ENCODE results near the gene DZIP1L.
A peak's percentile ranks its signal among the peaks of the same experiment; 100 is the strongest.

The DZIP1L gene

DNA sequence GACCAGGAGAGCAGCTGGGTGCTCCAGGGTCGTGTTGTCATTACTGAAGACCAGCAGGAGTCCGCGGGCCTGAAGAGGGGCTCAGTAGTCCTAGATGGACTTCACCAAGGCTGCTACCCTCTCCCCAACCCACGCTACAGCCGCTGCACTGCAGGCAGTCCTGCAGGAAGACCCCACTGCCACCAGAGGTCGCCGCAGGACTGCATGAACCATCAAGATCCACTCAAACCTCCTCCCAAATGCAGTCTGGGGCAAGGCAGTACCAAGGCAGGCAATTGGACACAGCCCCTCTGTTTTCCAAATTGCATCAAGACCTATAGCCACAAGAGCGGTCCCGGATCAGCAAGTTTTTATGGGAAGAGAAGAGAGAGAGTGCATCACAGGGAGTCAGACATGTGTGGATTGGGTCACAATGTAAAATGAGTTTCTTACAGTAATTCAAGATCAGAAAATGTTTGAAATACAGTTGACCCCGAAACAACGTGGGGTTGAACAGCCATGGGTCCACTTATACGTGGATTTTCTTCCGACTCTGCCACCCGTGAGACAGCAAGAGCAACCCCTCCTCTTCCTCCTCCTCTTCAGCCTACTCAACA lies 46.7 kb downstream of the DZIP1L start:
- peak; percentile 64 to 70 for DNase-seq (ENCODE audit: low read depth in 2 of 2)

DNA sequence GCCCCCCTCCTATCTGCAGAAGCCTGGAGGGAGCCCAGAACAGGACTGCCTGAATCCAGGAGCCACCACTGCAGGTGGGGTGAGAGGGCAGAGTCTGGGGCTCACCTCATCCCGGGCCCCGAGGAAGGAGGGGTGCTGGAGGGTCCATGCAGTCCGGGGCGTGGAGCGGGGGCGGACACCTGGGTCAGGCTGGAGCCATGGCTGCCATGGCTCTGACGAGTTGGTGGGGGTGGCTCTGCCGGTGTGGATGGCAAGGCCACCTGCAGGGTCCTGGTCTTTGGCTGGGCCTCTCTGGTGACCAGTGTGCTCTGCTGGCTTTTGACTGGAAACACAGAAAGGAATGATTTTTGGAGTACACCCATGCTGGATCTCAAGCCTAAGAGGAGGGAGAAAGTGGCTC lies 47.4 kb downstream of the DZIP1L start:
- DNase-seq (ENCODE audit: low read depth in 2 of 2): no peak

DNA sequence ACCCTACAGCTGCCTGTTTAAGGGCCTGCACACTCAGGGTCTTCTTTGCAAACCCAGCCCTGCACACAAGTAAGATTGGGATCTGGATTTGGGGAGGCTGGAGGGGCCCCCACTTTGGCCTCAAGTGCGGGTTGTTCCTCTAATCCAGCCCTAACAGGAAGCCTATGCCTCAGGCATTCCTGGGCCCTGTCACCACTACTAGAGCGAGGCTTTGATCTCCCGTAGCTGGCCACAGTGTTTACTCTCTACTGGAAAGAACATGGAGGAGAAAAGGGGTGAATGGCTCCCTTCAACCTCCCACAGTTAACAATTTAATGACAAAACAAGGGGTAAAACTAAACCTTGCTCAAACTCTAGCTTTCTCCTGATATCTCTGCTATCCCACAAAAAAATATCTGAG lies 48.4 kb downstream of the DZIP1L start:
- no peak for DNase-seq (ENCODE audit: low read depth in 2 of 2)

DNA sequence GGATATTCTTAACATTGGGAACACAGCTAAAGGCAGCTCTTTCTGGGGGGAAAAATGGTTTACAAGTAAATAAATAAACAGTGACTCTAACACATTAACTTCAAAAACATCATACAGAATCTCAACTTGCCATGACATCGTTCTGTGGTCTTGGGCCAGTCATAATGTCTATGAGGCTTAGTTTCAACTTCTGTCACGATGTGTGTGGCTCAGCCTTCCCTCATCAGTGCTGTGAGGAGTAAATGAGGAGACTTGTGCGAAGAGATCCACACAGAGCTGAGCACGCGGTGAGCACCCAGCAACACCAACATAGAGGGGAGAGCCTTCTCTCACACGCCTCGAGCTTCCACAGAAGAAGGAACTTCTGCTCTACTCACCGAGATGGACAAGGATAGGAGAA lies 49.0 kb downstream of the DZIP1L start:
- peak; percentile 31 to 35 for DNase-seq (ENCODE audit: low read depth in 2 of 2)

DNA sequence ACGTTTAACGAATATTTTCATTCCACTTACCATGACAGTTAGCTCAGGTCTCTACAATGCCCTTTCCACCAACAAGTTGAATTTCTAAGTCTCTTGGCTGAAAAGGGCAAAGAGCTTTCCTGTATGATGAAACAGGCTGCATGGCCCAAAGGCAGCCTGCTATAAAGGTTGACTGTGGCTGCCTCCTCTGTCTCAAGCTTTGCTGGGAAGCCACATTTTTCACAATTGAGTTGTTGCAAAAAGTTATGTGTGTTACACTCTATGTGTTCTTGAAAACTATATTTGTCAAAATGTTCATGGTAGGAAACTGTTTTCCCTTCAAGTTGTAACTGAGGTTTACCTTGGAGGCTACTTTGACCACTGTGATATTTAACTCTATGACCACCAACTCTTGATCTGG lies 49.5 kb downstream of the DZIP1L start:
- no peak for DNase-seq (ENCODE audit: low read depth in 2 of 2)

DNA sequence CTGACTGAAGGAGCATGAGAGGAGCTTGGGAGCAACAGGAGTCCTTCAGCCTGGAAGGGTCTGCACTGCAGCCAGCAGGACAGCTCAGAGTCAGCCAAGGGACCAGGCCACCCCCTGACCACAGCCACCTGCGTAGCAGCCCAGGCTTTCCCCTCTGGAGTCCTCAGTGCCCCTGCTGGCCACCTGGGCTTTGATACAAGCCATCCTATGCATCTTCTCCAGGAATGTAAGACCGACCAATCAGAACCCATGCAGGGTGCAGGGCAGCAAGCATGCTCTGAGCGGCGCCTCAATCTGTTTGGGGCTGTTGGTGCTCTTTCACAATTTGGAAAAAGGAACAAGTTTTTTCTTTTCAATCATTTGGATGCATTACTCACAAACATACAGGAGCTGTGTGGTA lies 52.0 kb downstream of the DZIP1L start:
- no peak for DNase-seq (ENCODE audit: low read depth in 2 of 2)

DNA sequence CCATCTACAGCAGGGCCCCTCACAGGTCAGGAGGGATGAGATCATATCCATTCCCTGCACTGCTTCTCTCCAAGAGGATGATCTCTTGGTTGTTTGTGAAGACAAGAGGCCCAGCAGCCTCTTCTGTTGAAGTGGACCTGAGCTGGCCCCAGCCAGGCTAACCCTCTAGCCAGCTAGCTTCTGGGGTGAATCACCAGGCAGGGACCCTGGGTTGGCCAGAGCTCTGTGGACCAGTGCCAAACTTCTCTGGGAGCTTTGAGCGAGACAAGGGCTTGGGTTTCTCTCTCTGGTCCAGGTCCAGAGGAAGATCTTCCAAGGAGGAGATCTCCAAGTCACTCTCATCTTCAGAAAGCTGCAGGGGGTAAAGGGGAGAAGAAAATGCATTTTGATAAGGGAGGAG lies 52.8 kb downstream of the DZIP1L start:
- no peak for DNase-seq (ENCODE audit: low read depth in 2 of 2)

DNA sequence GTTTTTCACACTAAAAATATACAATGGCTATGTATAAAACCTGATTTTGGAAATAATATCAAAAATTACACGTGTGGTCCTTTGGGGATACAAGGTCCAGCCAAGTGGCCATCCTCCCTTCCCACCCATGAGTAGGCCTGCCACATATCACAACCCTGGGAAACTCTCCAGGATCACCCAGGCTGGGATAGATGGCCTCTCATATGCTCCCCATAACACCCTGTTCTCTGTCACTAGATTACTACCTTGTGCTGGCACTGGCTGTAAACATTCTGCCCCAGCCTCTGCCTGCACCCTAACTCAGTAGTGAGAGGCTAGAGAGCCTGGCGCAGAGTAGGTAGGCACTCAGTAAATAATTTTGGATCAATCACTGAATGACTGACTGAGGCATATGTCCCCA lies 53.4 kb downstream of the DZIP1L start:
- DNase-seq (ENCODE audit: low read depth in 2 of 2): no peak

DNA sequence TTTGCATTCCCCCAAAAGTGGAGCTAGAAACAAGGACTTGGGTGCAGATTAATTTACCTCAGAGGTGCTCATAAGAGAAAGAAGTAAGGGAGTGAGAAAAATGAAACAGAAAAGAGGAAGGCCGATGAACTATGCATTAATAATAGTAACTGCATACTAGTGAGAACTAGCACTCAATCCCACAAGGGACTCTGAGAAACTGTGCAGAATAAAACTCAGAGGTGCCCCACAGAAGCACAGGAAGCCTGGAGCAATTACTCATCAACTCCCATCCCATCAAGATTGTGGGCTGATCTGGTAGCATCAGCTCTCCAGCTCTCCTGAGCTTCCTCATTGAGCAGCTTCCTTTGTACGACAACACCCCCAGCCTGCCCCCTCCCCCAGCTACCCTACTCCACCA lies 54.6 kb downstream of the DZIP1L start:
- DNase-seq (ENCODE audit: low read depth in 2 of 2): no peak

DNA sequence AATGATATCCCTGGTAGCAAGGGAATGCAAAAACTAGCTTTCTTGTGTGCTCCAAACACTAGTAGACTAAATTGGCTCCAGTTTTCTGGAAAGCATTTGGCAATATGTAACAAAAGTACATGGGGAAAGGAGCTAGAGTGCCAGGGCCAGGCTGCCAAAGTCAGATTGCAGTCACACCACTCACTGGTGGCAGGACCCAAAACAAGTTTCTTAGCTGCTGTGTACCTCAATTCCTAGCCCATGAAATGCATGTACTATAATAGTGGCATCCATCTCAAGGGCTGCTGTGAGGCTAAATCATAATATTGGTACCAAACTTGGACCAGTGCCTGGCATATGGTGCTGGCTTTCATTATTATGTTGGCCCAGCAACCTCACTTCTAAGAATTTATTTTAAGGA lies 56.1 kb downstream of the DZIP1L start:
- DNase-seq (ENCODE audit: low read depth in 2 of 2): no peak

DNA sequence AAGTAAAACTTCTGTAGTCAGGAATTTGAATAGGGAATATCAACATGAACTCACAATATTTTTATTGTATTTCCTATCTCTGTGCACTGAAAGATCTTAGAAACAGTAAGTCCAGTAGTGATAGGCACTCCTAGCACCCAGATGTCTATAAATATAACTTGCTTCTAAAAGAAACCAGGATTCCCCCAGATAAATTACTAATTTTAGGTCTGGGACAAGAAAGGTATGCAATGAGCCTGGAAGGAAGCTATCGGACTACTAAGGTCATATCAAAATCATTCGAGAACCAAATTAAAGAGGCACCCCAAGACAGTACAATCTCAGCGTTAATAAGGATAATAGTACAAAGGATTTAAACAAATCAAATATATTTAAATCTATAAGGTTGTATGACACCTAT lies 58.0 kb downstream of the DZIP1L start:
- DNase-seq (ENCODE audit: low read depth in 2 of 2): no peak

DNA sequence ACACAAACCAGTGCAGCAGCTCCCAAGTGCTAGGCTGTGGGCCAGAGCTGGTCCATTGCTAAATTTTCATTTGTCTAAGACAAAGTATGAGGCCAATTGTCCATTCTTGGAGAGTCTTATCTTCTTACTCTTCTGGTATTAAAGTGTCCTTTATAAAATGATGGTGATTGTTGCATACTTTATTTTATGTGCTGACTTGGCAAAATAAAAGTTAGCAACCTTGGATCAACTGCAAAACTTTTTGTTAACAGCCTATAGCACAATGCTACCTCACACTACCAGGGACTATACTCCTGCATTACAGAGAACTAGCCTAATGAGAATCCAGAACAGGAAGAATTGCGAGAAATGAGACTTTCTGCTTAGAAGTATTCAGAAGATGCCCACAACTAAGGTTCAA lies 61.4 kb downstream of the DZIP1L start:
- no peak for DNase-seq (ENCODE audit: low read depth in 2 of 2)

DNA sequence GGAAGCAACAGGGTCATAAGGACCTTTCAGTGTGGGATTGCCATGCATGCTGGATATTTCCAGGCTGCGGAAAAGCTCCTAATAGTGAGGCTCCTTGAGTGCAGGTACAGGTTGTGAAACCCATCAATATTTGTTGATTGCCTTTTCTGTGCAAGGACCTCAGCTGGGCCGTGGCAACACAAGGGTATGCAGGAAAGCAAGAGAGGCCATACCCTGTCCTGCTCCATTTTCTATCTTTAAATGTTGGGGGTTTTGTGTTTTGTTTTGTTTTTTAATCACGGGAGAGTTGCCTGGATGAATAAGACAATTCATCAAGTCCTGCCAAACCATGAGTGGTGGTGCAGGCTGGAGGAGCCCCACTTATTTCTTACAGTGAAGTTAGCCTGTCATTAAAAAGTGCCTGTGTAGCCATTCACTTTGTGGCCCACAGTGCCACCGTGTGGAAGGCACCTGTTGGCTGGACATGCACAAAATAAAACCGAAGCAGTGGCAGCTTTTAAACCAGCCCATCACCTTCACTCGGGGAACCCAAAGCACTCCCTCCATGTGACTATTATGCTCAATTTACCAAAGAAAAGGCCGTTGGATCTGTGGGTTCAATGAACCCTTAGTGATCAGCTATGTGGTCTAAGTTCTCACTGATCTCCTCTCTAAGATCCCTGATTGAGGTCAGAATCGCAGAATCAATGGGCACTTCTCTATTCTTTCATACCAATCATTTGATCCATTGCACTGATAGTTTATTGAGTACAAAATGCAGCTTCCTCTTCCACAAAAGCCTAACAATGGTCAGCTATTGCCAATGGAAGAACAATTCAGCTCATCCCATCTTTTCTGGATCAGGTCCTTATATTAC lies 63.2 kb downstream of the DZIP1L start:
- peak in 1 of 2 donors; percentile 25 for DNase-seq (ENCODE audit: low read depth in 2 of 2)

DNA sequence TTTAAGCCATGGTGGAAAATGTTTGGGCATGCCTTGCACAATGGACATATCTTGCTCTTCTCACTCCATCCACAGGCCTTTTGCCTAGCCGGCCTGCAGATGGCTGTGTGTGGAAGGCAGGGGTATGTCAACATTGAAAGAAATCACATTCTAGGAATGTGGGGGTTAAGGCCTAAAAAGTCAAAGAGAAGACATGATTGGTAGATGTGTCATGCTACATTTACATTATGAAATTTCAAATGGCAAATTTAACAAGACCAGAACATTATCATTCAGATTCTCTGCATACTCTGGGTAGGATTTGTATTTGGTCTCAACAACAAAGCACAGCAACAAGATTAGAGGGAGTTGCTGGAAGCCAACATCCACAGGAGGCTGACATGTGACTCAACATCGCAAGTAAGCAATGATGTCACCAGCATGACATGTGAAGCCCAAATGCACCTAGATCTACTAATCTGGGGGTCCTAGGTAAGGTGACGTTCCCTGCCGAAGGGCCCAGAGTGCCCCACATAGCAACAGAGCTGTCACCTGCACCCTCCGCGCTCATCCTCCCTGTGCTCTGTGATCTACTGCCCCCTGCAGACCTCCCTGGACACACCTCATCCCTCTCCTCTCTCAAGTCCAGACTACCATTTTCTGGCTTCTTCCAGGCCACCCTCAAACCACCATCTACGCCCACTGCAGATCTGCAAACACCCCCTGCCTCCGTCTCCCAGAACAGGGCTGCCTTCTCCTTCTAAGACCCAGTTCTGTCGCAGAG lies 66.1 kb downstream of the DZIP1L start:
- no peak for DNase-seq (ENCODE audit: low read depth in 2 of 2)

DNA sequence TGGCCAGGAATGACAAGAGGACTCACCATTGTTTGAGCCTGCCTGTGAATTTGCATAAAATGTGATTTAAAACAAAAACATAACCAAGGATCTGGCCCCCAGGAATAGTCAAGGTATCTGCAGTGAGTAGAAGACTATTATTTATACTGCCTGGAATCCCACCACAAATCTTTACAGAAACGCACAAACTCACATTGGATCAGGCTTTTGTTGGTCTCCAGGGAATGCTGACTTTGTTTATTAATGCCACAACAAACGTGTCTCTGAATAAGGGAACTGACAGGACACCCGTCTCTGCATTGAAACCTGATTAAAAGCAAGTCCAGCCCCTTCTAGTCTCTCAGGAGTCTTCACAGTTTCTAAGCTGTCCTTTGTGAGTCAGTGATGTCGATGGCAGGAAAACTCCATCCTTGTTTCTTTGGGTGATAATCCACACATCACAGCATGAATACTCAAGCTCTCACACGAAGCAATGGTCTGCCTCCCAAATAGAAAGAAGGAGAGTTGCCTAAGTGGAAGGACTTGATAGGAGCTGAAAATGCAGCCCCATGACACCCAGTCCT lies 67.7 kb downstream of the DZIP1L start:
- no peak for DNase-seq (ENCODE audit: low read depth in 2 of 2)

DNA sequence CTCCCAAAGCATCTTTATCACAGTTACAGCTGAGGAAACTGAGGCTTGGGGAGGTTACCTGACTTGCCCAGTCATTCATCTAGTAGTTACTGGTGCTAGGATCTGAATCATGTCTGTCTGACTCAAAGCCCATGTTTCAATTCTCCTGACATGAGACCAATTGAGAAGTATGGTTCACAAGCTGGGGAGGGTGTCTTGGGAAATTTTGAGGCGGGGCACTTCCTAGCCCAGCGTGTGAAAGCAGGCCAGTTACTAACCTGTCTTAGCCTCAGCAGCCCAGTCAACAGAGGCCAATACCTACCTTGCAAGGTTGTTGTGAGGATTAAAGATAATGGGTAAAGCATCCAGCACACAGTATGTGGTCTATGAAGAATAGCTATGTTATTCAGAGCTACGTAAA lies 68.5 kb downstream of the DZIP1L start:
- no peak for DNase-seq (ENCODE audit: low read depth in 2 of 2)

DNA sequence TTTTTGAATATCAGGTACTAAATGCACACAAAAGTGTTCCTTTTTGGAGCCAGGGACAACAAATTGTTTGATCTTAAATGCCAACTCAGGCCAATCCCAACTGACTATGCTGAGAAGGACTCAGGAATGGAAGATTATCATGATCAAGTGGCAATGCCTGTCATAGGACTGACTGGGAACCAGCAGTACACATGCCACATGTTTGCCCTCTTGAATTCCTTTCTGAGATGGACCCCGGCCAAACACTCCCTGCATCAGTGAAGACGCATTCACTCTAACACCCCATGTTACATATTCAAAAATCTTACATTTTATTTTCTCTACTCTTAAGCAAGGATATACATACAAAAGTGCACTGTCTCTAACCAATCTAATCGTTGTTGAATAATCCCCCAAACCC lies 69.3 kb downstream of the DZIP1L start:
- no peak for DNase-seq (ENCODE audit: low read depth in 2 of 2)

DNA sequence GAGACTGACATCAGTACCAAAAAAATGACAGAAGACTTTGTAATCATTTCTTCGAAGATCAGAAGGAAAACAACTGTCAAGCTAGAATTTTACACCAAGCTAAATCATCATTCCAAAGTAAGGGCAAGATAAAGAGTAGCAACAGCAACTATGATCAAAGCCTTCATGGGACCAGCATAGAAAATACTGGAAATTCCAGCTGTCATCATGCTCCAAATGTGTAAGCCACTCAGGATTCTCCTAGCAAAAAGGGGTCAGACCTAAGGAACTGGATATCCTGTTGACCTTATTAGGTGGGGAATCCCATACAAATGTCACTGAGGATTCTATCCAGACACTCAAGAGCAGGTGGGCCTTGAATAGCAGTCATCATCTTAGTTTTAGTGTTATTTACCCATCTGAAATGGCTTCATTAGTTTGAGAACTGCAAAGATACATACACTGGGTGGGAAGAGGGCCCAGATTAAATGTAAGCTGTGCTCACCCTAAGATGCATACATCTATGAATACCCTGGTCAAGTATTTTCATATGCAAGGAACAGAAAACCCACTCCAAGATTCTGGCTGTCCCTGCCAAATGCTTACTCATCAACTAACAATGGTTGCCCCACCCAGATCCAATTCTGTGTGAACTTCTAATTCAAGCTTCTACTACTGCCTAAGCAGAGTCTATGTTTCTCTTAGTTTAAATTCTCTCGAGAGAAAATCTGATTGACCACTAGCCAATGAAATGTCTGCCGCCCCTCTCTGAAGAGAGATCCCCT lies 72.0 kb downstream of the DZIP1L start:
- DNase-seq (ENCODE audit: low read depth in 2 of 2): no peak

DNA sequence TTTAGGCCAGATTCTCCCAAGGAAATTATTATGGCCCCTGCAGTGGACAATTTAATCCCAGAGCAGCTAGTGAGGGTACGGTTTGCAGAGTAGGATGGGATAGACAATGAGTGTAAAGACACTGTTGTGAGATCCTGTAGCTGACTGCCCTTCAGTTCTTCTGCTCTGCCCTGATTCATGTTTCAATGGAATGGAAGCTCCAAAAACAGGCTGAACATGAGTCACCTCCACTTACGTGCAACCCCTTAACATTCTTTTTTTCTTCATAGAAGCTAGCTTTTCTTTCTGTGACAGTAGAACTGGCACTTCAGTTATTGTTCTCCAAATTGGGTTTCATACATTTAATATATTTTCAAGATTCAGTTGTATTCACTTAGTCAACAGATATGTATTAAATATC lies 73.4 kb downstream of the DZIP1L start:
- DNase-seq (ENCODE audit: low read depth in 2 of 2): no peak

DNA sequence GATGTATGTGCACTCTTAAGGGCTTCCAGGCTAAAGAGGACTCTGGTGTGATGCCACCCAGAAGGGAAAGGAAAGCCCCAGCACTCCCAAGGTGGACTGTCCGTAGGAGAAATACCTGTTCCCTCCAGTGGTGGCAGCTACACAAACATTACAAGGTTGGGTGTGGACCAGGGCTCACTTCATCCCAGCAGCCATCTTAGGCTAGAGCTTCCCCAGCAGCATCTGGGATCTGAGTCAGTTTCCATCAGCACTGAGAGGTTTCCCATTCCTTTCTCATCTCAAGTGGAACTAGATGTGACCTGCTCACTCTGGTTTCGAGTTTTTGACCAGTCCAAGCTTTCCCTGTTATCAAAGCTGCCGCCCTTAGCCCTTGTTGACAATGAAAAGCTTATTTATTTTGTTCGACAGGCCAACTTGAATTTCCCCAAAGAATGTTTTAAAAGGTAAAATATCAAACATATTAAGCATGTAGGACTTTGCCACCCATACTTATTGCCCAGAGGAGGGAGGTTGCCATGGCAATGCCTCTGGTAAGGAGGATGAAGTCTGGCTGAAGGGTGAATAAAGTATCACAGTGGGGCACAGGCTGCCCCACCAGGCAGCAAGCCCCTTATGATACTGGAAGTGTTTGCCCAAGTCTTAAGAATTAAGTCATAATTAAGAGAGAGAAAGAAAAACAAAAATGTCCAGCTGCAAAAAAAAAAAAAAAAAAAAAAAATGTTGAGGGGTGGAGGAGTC lies 76.5 kb downstream of the DZIP1L start:
- DNase-seq (ENCODE audit: low read depth in 2 of 2): no peak

DNA sequence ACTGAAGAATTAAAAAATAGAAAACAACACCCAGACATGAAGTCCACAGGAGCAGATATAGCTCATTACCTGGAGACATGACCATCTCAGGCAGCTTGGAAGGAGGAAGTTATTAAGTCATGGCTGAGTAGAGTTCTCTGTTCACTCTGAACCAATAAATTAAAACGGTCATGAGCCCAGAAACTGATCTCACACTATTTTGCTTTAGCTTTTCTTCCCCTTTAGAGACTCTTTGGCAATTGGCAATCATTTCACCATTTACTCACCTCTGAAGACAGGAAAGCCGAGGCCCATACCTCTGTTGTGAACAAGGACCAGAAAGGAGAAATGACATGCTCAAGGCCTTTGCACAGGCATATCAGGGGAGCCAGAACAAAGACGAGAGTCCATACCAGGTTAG lies 78.8 kb downstream of the DZIP1L start:
- no peak for DNase-seq (ENCODE audit: low read depth in 2 of 2)
